ENCODE measurements around the gene INPP5F.
"Not testable (repeated sequence)": the region's sequence is repeated elsewhere in the genome, so short reads cannot be mapped to it uniquely, and the experiment has no call there.

Gene INPP5F

DNA sequence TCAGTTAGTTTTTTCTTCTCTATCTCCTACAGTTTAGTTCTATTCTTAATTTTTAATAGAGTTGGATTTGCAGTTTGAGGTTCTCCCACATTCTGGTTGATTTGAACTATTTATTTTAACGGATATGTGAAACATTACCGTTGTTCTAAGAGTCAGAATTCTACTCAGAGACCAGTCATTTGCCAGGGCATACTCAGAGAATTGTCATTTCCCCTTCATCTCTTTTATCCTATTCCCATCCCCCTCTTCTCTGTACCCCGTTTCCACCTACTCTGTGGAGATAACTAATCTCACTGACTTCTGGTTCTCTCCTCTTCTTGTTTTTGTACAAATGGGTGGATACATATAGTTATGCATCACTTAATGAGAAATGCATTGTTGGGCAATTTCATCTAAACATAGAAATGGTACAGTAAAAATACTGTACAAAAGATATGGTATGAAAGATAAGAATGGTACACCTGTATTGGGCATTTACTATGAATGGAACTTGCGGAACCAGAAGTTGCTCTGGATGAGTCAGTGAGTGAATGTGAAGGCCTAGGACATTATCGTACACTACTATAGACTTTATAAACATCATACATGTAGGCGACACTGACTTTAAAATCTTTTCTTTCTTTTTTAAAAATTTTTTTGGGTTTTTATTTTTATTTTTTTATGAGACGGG lies 53.1 kb downstream of the INPP5F start:
- DNase-seq = no peak

DNA sequence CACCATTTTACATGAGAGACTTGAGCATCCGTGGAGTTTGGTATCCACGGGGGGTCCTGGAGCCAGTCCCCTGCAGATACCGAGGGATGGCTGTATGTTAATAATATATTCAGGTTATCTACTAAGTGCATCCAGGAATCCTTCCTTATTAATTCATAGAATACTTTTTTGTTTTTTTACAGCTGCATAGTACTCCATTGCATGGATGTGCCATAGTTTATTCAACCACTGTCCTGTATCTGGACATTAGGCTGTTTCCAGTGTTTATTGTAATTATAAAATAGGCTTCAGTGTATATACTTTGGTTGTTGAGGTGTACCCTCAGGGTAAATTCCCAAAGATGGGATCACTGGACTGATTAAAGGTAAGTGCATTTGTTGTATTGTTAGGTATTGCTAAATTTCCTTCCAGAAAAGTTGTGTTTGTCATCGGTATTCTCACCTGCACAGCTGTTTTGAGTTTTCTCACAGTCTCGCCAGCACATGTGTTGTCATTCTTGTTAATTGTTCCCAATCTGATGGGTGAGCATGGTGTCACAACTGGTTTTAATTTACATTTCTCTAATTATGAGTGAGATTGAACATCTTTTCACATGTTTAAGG lies 55.1 kb downstream of the INPP5F start:
- DNase-seq = no peak

DNA sequence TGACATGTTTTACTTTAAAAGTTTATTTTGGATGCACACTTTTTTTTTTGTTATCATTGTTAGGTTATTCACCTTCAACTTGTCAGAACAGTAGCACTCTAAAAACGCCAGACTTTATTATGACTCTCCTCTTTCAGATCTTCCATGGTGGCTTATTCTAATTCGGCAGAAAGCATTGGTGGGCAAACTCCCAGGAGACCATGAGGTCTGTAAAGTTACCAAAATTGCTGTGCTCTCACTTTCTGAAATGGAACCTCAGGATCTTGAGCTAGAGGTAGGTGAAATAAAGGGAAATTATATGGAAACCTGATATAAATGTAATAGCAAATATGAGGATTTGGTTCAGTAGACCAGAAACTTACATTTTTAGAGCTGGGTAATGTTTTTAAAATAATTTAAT lies 55.6 kb downstream of the INPP5F start:
- no peak for DNase-seq

DNA sequence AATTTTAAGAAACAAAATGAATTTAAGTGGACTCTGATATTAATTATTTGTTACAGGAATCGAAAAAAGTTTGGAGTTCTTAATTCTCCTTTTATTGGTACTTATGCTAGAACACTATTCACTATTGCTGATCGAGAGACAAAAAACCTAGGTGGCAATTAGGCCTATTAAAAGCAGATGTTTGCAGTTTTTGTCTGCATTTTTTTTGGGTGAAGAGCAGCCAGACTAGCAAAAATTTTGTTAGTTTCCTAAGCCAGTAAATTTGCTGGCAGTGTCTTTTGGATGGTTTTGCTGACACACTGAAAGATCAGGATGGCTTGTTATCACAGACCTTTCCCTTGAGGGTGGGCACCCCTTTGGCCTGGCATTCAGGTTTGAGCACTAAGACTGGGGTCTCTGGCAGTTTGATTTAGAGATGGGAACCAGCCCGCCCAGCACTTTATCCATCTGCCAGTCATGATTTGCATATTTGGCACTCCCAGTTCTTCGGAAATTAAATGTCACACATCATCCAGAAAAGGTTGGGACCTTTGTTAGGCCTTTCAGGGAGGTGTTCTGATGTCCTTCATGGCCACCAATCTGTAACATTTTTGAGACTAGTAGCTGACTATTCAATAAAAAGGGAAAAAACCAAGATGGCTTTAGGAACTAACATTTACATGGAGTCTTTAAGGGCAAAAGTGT lies 57.3 kb downstream of the INPP5F start:
- no peak for DNase-seq

DNA sequence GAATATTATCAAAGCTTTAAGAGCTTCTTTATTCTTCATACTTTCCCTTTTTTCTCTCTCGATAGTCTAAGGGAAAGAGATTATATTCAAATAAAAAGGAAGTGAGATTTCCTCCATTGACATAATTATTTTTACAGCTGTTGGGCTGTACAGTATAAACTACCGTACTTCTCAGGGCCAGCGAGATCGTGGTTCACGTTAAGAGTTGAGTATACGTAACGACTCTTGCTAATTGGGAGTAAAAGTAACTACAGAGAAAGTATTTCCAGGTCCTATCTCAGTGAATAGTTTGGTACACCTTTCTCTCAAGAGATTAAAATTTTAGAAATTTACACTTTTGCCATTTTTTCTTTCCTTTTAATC lies 57.8 kb downstream of the INPP5F start:
- DNase-seq = no peak

DNA sequence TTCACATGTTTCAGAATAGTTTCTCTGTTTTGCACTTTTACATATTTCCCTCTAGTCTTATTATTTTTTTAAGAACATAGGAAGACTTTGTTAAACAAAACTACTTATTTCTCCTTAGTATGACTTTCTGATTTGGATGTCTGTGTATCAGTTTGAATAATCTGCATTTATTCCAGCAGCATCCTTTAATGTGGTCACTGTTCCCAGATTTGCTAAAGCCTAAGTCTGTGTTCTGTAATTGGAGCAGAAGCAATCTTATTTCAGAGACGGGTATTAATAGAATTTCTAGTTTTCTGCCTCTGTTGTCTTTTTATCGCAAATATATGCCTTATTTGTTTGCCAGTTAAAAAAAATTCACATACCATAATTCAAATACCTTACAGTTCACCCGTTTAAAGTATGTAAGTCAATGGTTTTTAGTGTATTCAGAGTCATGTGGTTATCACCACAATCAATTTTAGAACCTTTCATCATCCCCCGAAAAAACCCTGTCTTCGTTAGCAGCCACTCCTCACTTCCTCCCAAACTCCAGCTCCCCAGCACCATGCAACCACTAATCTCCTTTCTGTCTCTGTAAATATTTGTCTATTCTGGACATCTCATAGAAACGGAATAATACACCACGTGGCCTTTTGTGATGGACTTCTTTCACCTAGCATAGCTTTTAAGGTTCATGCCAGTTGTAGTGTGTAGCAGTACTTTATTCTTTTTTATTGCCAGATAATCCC lies 58.7 kb downstream of the INPP5F start:
- DNase-seq = no peak

DNA sequence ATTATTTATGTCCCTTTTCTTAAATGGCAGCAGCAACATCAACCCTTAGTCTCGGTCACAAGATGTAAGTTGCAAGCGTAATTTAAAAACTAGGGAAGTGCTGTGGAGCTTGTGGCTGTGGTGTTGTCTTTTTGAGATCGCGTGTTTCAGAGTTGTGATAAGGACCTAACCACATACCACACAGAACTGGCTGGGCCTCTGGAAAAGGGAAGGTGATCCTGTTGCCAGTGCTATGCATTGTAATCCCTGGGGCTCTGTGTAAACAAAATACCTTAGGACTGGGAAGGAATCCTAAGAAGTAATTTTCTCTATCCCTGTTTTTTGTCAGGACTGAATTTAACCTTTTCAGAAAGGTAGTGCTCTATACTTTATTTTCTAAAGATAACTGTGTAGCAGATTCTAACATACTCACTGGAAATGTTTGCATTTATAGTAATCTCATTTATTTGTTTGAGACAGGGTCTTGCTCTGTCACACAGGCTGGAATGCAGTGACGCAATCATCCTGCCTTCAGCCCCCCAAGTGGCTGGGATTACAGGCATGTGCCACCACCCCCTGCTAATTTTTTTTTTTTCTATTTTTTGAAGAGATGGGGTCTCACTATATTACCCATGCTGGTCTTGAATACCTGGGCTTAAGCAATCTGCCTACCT lies 60.4 kb downstream of the INPP5F start:
- no peak for DNase-seq

DNA sequence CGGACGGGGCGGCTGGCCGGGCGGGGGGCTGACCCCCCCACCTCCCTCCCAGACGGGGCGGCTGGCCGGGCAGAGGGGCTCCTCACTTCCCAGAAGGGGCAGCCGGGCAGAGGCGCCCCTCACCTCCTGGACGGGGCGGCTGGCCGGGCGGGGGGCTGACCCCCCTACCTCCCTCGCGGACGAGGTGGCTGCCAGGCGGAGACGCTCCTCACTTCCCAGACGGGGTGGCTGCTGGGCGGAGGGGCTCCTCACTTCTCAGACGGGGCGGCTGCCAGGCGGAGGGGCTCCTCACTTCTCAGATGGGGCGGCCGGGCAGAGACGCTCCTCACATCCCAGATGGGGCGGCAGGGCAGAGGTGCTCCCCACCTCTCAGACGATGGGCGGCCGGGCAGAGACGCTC lies 69.3 kb downstream of the INPP5F start:
- not testable (repeated sequence) for DNase-seq

DNA sequence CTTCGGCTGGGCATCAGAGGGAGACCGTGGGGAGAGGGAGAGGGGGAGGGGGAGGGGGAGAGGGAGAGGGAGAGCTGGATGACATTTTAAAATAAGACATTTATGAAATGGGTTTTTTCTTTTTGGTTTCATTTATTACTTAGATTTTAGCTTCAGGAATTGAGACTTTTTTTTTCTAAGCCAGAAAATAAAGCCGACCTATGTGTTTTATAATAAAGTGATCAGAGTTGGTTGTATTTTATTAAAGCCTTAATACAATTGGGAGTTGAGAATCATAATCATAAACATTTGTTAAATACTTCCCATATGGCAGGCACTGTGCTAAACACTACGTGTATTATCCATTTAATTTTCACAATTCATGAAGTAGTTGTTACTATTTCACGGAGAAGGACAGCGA lies 70.2 kb downstream of the INPP5F start:
- DNase-seq = no peak

DNA sequence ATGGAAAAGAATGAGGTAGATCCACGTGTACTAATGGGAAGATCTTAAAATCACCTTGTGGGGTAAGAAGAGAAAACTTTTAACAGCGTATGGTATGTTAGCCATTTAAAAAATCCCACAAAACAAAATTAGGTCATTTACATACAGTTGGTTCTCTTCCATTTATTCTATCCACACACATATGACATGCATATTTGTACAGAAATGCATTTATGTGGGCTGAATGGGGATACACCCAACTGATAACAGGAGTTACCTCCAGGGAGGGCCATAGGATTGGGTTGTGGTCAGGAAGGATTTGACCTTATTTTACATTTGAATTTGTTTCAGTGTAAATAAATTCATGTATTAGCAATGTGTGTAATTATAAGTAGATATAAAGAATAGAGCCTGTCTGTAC lies 75.3 kb downstream of the INPP5F start:
- no peak for DNase-seq

DNA sequence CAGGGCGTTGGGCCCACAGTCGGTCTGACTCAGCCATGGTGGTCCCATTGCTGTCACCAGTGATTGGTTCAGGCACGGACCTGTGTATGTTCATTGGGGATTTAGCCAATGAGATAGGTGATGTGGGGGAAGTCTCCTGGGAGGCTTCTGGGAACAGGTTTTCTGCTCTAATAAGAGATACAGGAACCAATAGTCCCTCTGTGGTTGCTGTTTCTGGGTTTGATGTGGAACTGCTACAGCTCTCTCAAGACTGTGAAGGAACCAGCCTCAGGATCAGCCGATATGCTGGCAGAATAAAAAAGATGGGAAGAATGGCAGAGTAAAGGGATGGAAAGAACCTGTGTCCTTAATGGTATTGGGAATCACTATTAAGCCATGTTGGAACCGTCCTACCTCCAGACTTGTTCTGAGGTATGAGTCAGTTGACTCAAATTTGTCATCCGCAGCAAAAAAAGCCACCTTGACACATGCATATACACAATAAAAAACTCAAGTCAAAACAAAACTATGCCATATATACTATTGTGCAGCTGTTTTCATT lies 76.2 kb downstream of the INPP5F start:
- DNase-seq = no peak

DNA sequence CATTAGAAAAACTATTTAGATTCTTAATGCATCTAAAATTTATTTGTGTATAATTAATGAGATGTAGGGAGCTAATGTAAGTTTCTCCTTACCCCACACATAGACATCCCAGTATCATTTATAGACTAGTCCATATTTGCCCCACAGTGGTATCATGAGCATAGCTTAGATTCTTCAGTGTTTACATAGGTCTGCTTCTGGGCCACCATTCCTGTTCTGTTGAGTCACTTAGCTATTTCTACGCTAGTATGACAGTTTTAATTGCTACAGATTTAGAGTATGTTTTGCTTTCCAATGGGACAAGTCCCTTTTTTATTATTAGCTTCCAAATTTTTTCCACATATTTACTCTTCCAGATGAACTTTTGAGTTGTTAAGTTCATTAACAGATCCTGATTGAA lies 77.4 kb downstream of the INPP5F start:
- no peak for DNase-seq

DNA sequence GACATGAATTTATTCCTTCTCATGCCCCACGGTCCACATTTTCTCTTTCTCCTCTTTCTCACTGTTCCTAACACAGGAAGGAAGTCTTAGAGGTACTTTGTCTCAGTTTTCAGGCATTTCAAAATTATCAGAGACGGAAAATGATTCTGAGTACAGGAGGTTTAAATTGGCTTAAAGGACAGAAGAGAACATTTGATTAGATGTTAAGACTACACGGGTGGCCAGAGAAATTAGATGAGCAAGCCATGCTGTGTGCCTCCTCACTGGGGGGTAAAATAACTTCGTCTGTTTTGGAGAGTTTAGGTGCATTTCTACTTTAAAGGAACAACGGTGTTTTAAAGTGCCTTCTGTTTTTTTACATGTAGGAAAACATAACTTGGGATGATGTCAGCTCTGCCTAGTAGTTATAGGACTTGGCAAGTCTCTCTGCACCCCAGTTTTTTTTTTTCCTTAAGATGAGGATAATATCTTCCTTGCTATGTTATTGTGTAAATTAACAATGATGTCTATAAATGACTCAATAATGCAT lies 79.9 kb downstream of the INPP5F start:
- no peak for DNase-seq

DNA sequence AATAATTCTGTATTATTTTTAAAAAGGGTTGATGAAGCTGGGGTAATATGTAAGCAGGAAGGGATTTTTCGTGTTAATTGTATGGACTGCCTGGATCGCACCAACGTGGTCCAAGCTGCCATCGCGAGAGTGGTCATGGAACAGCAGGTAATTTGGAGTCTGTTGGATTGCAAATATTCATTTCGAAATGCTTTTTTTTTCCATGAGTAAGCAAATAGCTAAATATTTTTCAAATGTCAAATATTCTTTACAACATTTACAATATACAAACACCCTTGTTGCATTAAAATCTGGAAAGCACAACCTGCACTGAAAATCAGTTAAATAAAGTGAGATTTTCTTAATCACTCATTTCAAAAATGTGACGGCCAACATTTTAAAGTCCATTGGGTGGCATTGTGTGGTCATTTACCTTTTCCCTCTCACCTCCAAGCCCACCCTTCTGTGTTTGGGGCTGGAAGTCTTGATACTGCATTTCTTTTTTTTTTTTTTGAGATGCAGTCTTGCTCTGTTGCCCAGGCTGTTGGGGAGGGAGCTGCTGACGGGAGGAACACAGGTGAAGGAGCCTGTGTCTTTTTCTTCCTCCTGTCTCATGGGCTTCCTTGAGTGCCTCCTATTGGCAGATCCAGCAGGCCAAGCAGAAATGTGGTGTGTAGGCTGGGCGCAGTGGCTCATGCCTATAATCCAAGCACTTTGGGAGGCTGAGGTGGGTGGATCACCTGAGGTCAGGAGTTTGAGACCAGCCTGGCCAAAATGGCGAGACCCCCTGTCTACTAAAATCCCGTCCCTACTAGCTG lies 80.7 kb downstream of the INPP5F start:
- DNase-seq = no peak

DNA sequence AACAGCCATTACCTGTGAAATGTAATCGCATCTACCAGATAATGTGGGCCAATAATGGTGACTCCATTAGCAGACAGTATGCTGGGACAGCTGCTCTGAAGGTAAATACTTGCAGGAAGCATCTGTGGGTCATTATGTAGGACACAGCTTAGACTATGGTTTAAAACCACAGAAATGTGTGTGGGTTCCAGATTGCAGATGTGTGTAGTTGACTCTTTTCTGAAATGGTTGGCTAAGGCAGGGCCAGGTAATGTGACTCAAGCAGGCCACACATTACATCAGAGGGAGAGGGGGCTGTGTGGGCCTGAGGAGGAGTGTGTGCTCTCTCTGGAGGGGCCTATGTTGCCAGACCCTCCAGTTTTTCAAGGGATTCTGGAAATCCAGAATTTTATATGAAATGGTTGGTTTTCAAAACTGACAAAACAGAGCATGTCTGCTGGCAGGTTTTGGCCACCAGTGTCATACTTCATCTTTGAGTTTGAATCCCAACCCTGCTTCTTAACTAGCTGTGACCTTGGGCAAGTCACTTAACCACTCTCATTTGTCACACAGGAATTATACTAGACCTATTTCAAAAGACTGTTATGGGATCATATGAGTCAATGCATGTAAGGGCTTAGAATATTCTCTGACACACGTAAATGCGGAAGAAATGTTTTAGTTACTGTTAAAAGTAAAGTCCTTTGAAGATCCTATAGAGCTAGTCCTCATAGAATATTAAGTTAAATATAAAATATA lies 82.3 kb downstream of the INPP5F start:
- no peak for DNase-seq

DNA sequence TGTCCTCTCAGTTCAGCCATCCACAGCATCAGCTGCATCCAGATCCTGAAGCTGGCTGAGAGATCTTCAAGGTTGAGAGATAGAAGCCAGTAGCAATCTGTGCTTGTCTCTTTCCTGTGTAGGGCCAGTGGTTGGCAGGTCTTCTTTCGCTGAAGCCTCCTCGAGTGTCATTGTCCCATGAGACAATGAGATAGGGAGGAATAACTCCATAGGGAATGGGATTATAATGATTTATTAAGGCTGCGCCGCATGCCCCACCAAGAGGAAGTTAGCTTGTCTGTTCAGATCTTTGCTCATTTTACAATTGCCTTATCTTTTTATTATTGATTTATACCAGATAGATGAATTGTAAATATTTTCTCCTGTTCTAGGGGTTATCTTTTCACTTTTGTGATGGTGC lies 85.3 kb downstream of the INPP5F start:
- DNase-seq = no peak

DNA sequence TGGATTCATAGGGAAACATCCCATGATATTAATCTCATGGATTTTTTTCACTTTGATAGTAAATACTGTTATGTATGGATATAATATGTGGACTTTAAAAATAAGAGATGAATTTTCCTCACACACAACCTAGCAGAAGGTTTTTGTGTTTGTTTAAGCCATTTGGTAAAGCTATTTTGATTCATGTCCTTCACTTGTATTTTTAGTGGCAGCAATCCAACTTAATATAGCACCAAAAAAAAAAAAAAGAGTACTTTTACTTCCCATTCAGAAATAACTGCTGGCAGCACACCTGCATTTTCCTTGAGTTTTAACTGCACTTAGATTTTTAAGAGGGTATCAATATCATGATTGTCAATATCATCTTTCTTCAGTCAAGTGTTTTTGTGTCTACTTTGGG lies 86.8 kb downstream of the INPP5F start:
- DNase-seq = no peak

DNA sequence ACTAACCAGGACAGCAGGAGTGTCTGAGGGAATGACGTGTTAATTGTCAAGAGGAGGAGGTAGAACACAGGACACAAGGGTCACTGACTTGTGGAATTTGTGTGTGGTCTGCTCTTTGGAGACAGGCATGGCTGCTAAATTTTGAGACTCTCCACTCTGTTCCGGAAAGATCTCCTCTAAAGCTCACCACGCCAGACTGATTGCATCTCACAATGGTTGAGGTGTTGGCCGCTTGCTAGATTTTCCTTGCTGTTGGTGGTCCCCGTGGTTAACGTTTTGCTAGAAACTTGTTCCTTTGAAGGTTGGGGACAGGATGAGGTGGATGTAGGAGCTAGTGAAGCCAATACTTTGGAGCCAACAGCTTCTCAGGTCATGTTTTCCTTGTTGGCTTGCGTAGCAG lies 89.8 kb downstream of the INPP5F start:
- DNase-seq = no peak

DNA sequence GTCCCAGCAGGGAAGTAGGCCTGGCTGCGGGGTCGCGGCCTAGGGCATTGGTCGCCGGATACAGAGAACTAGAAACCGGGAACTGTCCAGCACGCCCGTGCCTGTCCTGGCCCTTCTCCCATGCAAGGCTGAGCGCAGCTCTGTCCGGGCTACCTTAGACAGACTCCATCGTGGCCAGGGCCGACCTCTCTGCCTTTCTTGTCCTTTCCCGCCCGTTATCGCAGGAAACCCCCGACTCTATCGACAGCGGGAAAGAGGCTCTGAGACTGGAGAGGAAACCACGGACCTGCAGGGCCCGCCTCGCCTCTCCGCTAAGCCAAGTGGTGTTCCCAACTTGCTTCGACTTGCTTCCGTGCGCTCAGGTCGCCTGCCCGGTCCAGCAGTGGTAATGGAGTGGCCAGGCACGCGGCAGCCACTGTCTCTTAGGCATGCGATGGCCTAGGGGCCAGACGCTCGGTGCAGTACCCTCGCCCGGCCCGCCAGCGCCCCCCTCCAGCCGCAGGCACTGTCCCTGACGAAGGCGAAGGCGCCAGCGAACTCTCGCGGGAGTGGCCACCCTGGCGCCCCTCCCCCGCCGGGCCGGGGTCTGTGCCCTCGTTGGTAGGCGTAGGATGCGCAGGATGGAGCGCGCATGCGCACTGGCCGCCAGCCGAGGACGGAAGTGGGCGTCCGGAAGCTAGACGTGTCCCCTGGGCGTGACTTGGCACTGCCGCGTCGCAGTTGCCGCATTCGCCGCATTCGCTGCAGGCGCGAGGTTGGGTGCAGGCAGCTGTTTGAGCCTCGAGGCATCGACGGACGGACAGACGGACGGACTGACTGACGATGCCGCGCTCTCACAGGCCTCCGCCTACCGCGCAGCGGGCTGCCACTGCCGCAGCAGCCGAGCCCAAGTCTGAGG lies 92.4 kb downstream of the INPP5F start:
- DNase-seq = no peak

DNA sequence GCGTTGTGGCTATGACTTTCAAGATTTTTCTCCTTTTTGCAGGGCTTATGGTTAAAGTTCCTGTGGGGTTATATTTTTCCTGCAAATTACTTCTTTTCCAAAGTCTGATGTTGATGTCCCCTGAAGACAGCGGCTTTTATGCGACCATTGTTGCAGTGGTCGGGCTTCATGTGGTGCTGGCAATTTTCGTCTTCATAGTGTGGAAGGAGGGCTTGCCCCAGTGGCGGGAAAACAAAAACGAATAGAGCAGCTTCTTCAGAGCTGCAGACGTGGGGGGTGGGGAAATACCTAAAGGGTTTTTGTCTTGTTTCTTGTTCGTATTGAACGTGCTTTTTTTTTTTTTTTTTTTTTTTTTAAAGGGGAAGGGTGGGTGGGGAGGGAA lies 93.0 kb downstream of the INPP5F start:
- DNase-seq = no peak
